Smooth muscle cell (in vitro differentiated cells): ENCODE measurements around the gene FGF1. TPM values are rescaled to one million over a fixed set of nuclear protein-coding genes. Genes with fewer than 3 reads are reported as not detected.

Source experiments
- DNase-seq: peaks from one replicate; lab custom pipeline; 2025; ENCODE audit not compliant: unreplicated experiment; lab: John Stamatoyannopoulos, UW
- H2AFZ ChIP-seq: fragments of 200-600 bp; sonication (generic); 2 replicates; pipeline ENCODE4 v1.6.0; 2016; ENCODE audit warnings: antibody characterized with exemption, low read depth, mild to moderate bottlenecking
- H3F3A ChIP-seq: fragments of 200-600 bp; sonication (generic); 2 replicates; pipeline ENCODE4 v1.6.0; 2017; ENCODE audit warnings: antibody characterized with exemption, low read depth
- H3K27ac ChIP-seq: fragments of 200-600 bp; sonication (generic); 2 replicates; pipeline ENCODE4 v1.5.1; 2016; ENCODE audit warnings: low read depth, mild to moderate bottlenecking
- H3K27me3 ChIP-seq: fragments of 200-600 bp; sonication (generic); 2 replicates; pipeline ENCODE4 v1.6.1; 2016; ENCODE audit warnings: low read depth, mild to moderate bottlenecking
- H3K36me3 ChIP-seq: fragments of 200-600 bp; sonication (generic); 2 replicates; pipeline ENCODE4 v1.5.1; 2016; ENCODE audit warnings: low read depth
- H3K4me1 ChIP-seq: fragments of 200-600 bp; sonication (generic); 2 replicates; pipeline ENCODE4 v1.5.1; 2016; ENCODE audit warnings: low read depth
- H3K4me2 ChIP-seq: fragments of 200-600 bp; sonication (generic); 2 replicates; pipeline ENCODE4 v1.6.0; 2016; ENCODE audit warnings: mild to moderate bottlenecking
- H3K4me3 ChIP-seq: fragments of 200-600 bp; sonication (generic); 2 replicates; pipeline ENCODE4 v1.5.1; 2016; ENCODE audit warnings: mild to moderate bottlenecking
- H3K79me2 ChIP-seq: fragments of 200-600 bp; sonication (generic); 2 replicates; pipeline ENCODE4 v1.6.0; 2016; ENCODE audit warnings: low read depth, mild to moderate bottlenecking
- H3K9ac ChIP-seq: fragments of 200-600 bp; sonication (generic); 2 replicates; pipeline ENCODE4 v1.6.0; 2016; ENCODE audit warnings: low read depth
- H3K9me3 ChIP-seq: fragments of 200-600 bp; sonication (generic); replicated peaks from 2 replicates; pipeline ENCODE4 v1.5.1; 2016; ENCODE audit warnings: low read depth
- H4K20me1 ChIP-seq: fragments of 200-600 bp; sonication (generic); 2 replicates; pipeline ENCODE4 v1.6.0; 2016; ENCODE audit warnings: low read depth
- CTCF ChIP-seq: fragments of 200-600 bp; sonication (generic); IDR thresholded peaks from 2 replicates; pipeline ENCODE4 v1.5.1; 2017; ENCODE audit warnings: borderline replicate concordance, mild to moderate bottlenecking, antibody characterized with exemption; ENCODE audit not compliant: insufficient read depth, poor library complexity, severe bottlenecking
- WGBS: methylation state at CpG from one replicate; pipeline ENCODE4 v1.1.7; 2016; ENCODE audit warnings: low lambda C conversion rate; 5-methylcytosine and 5-hydroxymethylcytosine counted together
- polyA plus RNA-seq: library from polyadenylated mRNA; unstranded; fragments of >200 nt; fragmentation: Nextera tagmentation; extraction: Ambion mirVana; gene quantifications from 2 replicates; pipeline ENCODE4 v1.2.1, GENCODE V29; 2016
- total RNA-seq: library from RNA; depleted of rRNA; stranded (reverse); fragments of >200 nt; gene quantifications from 2 replicates; pipeline ENCODE4 v1.2.3, GENCODE V29; 2014

The FGF1 gene
- total and polyA plus RNA-seq, 2 experiments from 2014 or later, result 91.7 to 111 TPM

- no peaks in the 10 kb centered on the region for H4K20me1 ChIP-seq
- peak overlapping the region; percentile 52 for H3K4me2 ChIP-seq
- H3K9me3 ChIP-seq, result no peaks in the 10 kb centered on the region
- no peak overlapping the region for H3K9ac ChIP-seq
- no peaks in the 10 kb centered on the region for H3K27me3 ChIP-seq
- DNase-seq, result no peak
- peaks cover 34% of the 10 kb centered on the region for H3F3A ChIP-seq
- H3K27ac ChIP-seq, result peak overlapping the region; percentile 83
- no peaks in the 10 kb centered on the region for H3K36me3 ChIP-seq
- no peak for TF ChIP-seq CTCF
- no peak overlapping the region for H3K4me3 ChIP-seq
- WGBS, result 17% methylated on average over 8 of the region's 8 CpGs
- H3K4me1 ChIP-seq, result peaks cover 3% of the 10 kb centered on the region
- peak overlapping the region; percentile 19 for H2AFZ ChIP-seq
- peaks cover 18% of the 10 kb centered on the region for H3K79me2 ChIP-seq
Measured at GRCh38 chr5:142634216-142635011, 51.5 kb downstream of the FGF1 start.

GRCh38 chr5:142630927-142631539 is 54.9 kb downstream of the FGF1 start:
- no peak for TF ChIP-seq CTCF

GRCh38 chr5:142627383-142628217 is 58.3 kb downstream of the FGF1 start:
- DNase-seq, result no peak
- Histone ChIP-seq H3F3A (peaks cover 34% of the 10 kb centered on the region), H3K36me3 (no peaks in the 10 kb centered on the region), H3K27ac (peak overlapping the region; percentile 86), H3K9ac (no peak overlapping the region), H3K4me1 (peaks cover 17% of the 10 kb centered on the region), H3K79me2 (peaks cover 8% of the 10 kb centered on the region), H3K9me3 (no peaks in the 10 kb centered on the region), H4K20me1 (no peaks in the 10 kb centered on the region), H3K27me3 (no peaks in the 10 kb centered on the region), H2AFZ (no peak overlapping the region), H3K4me2 (peak overlapping the region; percentile 77), H3K4me3 (no peak overlapping the region)
- 86% methylated on average over 5 of the region's 5 CpGs for WGBS
- no peak for TF ChIP-seq CTCF

More at GRCh38 chr5:142630927-142631539, 54.9 kb downstream of the FGF1 start:
- peaks cover 9% of the 10 kb centered on the region for H3K4me1 ChIP-seq
- peaks cover 45% of the 10 kb centered on the region for H3F3A ChIP-seq
- peaks cover 8% of the 10 kb centered on the region for H3K79me2 ChIP-seq
- no peak overlapping the region for H2AFZ ChIP-seq
- no peaks in the 10 kb centered on the region for H4K20me1 ChIP-seq
- H3K27ac ChIP-seq, result peak overlapping the region; percentile 54
- no peak overlapping the region for H3K9ac ChIP-seq
- 58% methylated on average over 7 of the region's 7 CpGs for WGBS
- H3K36me3 ChIP-seq, result no peaks in the 10 kb centered on the region
- H3K4me2 ChIP-seq, result peak overlapping the region; percentile 53
- no peaks in the 10 kb centered on the region for H3K27me3 ChIP-seq
- H3K4me3 ChIP-seq, result no peak overlapping the region
- DNase-seq, result no peak
- no peaks in the 10 kb centered on the region for H3K9me3 ChIP-seq
